NCI-H774 (cell line): Measurements from ENCODE around the gene CTSL.
"Not testable (repeated sequence)": the region's sequence is repeated elsewhere in the genome, so short reads cannot be mapped to it uniquely, and the experiment has no call there.

Source experiments
- DNase-seq: peaks from one replicate; lab custom pipeline; 2025; lab: John Stamatoyannopoulos, UW

The CTSL gene

GRCh38 chr9:87722393-87723088 is 3.4 kb upstream of the CTSL start:
- DNase-seq: no peak

- no peak for DNase-seq
These were observed 491 bp upstream of the CTSL start for GRCh38 chr9:87725356-87725899.

GRCh38 chr9:87729246-87729645 is 3.3 kb downstream of the CTSL start:
- no peak for DNase-seq

- DNase-seq: no peak
These were observed 5.4 kb downstream of the CTSL start for GRCh38 chr9:87731321-87731720.

GRCh38 chr9:87732344-87732743 is 6.4 kb downstream of the CTSL start:
- DNase-seq: no peak

GRCh38 chr9:87732756-87733155 is 6.8 kb downstream of the CTSL start:
- no peak for DNase-seq

GRCh38 chr9:87733273-87734052 is 7.5 kb downstream of the CTSL start:
- DNase-seq: no peak

GRCh38 chr9:87734106-87734505 is 8.2 kb downstream of the CTSL start:
- DNase-seq: no peak

GRCh38 chr9:87739546-87739945 is 13.6 kb downstream of the CTSL start:
- DNase-seq: no peak

GRCh38 chr9:87740209-87740608 is 14.3 kb downstream of the CTSL start:
- no peak for DNase-seq

GRCh38 chr9:87741326-87741725 is 15.4 kb downstream of the CTSL start:
- DNase-seq: no peak

GRCh38 chr9:87741891-87742290 is 16.0 kb downstream of the CTSL start:
- DNase-seq: no peak

- DNase-seq: no peak
These were observed 17.0 kb downstream of the CTSL start for GRCh38 chr9:87742813-87743428.

- DNase-seq: not testable (repeated sequence)
These were observed 18.3 kb downstream of the CTSL start for GRCh38 chr9:87744247-87744646.

GRCh38 chr9:87746186-87746585 is 20.3 kb downstream of the CTSL start:
- DNase-seq: no peak

- DNase-seq: no peak
These were observed 23.0 kb downstream of the CTSL start for GRCh38 chr9:87748881-87749280.

GRCh38 chr9:87749335-87750035 is 23.6 kb downstream of the CTSL start:
- DNase-seq: no peak

- DNase-seq: no peak
These were observed 24.8 kb downstream of the CTSL start for GRCh38 chr9:87750726-87751125.

GRCh38 chr9:87751423-87751822 is 25.5 kb downstream of the CTSL start:
- DNase-seq: no peak

- DNase-seq: no peak
These were observed 25.9 kb downstream of the CTSL start for GRCh38 chr9:87751868-87752267.

- no peak for DNase-seq
These were observed 27.4 kb downstream of the CTSL start for GRCh38 chr9:87753313-87753712.

- DNase-seq: not testable (repeated sequence)
These were observed 32.4 kb downstream of the CTSL start for GRCh38 chr9:87758330-87758729.
